B cell (primary cell): Measurements from ENCODE around the gene DNM1.

ENCODE experiments used
- CTCF ChIP-seq: fragments of 200-600 bp; IDR thresholded peaks from one replicate; pipeline ENCODE4 v1.8.0; 2022; ENCODE audit warnings: antibody characterized with exemption, mild to moderate bottlenecking
- EZH2 ChIP-seq: IDR thresholded peaks from 2 replicates; pipeline ENCODE4 v1.6.1; 2012; ENCODE audit warnings: borderline replicate concordance, low read depth, mild to moderate bottlenecking, moderate library complexity, low read length; ENCODE audit not compliant: insufficient read depth, poor library complexity, severe bottlenecking

- TF ChIP-seq CTCF: no peak
- TF ChIP-seq EZH2: no peak
Observed at GRCh38 chr9:128182893-128183588, 20.1 kb upstream of the DNM1 start.
